ENCODE results near the gene VSTM2A.

Gene VSTM2A

GRCh38 chr7:54560723-54561122 lies 18.5 kb downstream of the VSTM2A start:
- TF ChIP-seq CTCF (IDR thresholded peaks at IDR 0.05; ENCODE audit: borderline replicate concordance, insufficient read depth, low read depth, low read length): no peak
- no peak overlapping the region for H3K4me3 ChIP-seq (ENCODE audit: low read depth, low read length)

- no peak for TF ChIP-seq CTCF (IDR thresholded peaks at IDR 0.05; ENCODE audit: borderline replicate concordance, insufficient read depth, low read depth, low read length)
- no peak overlapping the region for H3K4me3 ChIP-seq (ENCODE audit: low read depth, low read length)
These were observed 21.2 kb downstream of the VSTM2A start for GRCh38 chr7:54563329-54563916.

- H3K4me3 ChIP-seq (ENCODE audit: low read depth, low read length): no peak overlapping the region
- TF ChIP-seq CTCF (IDR thresholded peaks at IDR 0.05; ENCODE audit: borderline replicate concordance, insufficient read depth, low read depth, low read length): no peak
These were observed 23.3 kb downstream of the VSTM2A start for GRCh38 chr7:54565432-54565831.

- no peak overlapping the region for H3K4me3 ChIP-seq (ENCODE audit: low read depth, low read length)
- TF ChIP-seq CTCF (IDR thresholded peaks at IDR 0.05; ENCODE audit: borderline replicate concordance, insufficient read depth, low read depth, low read length): no peak
These were observed 39.3 kb downstream of the VSTM2A start for GRCh38 chr7:54581511-54581910.

GRCh38 chr7:54591404-54592386 lies 49.5 kb downstream of the VSTM2A start:
- H3K4me3 ChIP-seq (ENCODE audit: low read depth, low read length): no peak overlapping the region
- no peak for TF ChIP-seq CTCF (IDR thresholded peaks at IDR 0.05; ENCODE audit: borderline replicate concordance, insufficient read depth, low read depth, low read length)

GRCh38 chr7:54596747-54597146 lies 54.6 kb downstream of the VSTM2A start:
- no peak overlapping the region for H3K4me3 ChIP-seq (ENCODE audit: low read depth, low read length)
- TF ChIP-seq CTCF (IDR thresholded peaks at IDR 0.05; ENCODE audit: borderline replicate concordance, insufficient read depth, low read depth, low read length): no peak

Data from GM12875 (cell line).